Gastrocnemius medialis (tissue), 4 donors: ENCODE measurements around the gene C1orf116. TPM values are rescaled to one million over a fixed set of nuclear protein-coding genes. Genes with fewer than 3 reads are reported as not detected.

Experiments
- ATAC-seq, 2 donors: fragments of 150-250 bp; one replicate each; pipeline ENCODE4 v1.9.1; 2016
- DNase-seq, 2 donors: peaks; one replicate each; pipeline ENCODE4 v3.0.0-alpha.2; 2019
- H3K27ac ChIP-seq, 4 donors: fragments of 200-600 bp; sonication (generic); 1 replicate in 1 of 4; 2 replicates in 3 of 4; pipeline ENCODE4 v1.5.1; 2016 to 2018; ENCODE audit warnings: mild to moderate bottlenecking in 2 of 4, moderate library complexity in 1 of 4
- H3K27me3 ChIP-seq, 3 donors: fragments of 200-600 bp; sonication (generic) in 2 of 3; 1 replicate in 1 of 3; 2 replicates in 2 of 3; pipeline versions ENCODE4 v1.5.1 to v1.6.0; 2016 to 2019; ENCODE audit warnings: mild to moderate bottlenecking in 1 of 3, moderate library complexity in 1 of 3
- H3K36me3 ChIP-seq, 2 donors: fragments of 200-600 bp; sonication (generic) in 1 of 2; one replicate each; pipeline ENCODE4 v1.5.1; 2017 to 2018
- H3K4me1 ChIP-seq, 2 donors: fragments of 200-600 bp; sonication (generic) in 1 of 2; one replicate each; pipeline ENCODE4 v1.5.1; 2016 to 2017; ENCODE audit warnings: mild to moderate bottlenecking in 2 of 2
- H3K4me3 ChIP-seq, 4 donors: fragments of 200-600 bp; sonication (generic) in 3 of 4; 1 replicate in 1 of 4; 2 replicates in 3 of 4; pipeline ENCODE4 v1.5.1; 2016 to 2019; ENCODE audit warnings: mild to moderate bottlenecking in 2 of 4
- H3K9me3 ChIP-seq, 3 donors: fragments of 200-600 bp; sonication (generic) in 2 of 3; 1 replicate in 1 of 3; 2 replicates in 2 of 3; pipeline ENCODE4 v1.5.1; 2016 to 2019
- POLR2A ChIP-seq, 2 donors: fragments of 450-650 bp; IDR thresholded peaks; one replicate each; pipeline ENCODE4 v1.6.1; 2017; ENCODE audit warnings: antibody characterized with exemption in 2 of 2, mild to moderate bottlenecking in 2 of 2, moderate library complexity in 2 of 2
- in situ Hi-C, 4 donors: fragments of 200-750 bp; cut with MboI; loops; one replicate each; pipeline versions ENCODE4 v1.15.0 to v1.8.0; 2017; ENCODE audit warnings: low sequenced_read_pairs in 4 of 4
- intact Hi-C: fragments of 100-400 bp; cut with DNase I; formaldehyde crosslinking; loops from one replicate; pipeline ENCODE4 v1.15.1; 2023; ENCODE audit warnings: low total_unique reads
- total RNA-seq, 4 donors: library from RNA; depleted of rRNA; stranded (reverse); fragments of >200 nt; gene quantifications; one replicate each; pipeline versions ENCODE4 v1.1.0 to v1.2.3, GENCODE V29; 2016
- TF ChIP-seq, protein P1 (sequence below), 5 experiments: fragments of 450-650 bp in 3 of 5; fragments of 200-600 bp in 2 of 5; sonication (generic) in 2 of 5; IDR thresholded peaks in 4 of 5; conservative IDR thresholded peaks in 1 of 5; 1 replicate in 4 of 5; 2 replicates in 1 of 5; pipeline ENCODE4 v1.5.1; 2016 to 2019; ENCODE audit warnings: antibody characterized with exemption in 5 of 5, mild to moderate bottlenecking in 3 of 5, moderate library complexity in 3 of 5

Gene C1orf116
- total RNA-seq, 4 donors from 2014 or later, result 0.46 to 1.1 (median 0.65) TPM

- Histone ChIP-seq H3K4me1 (no peaks in the 10 kb centered on the region), H3K9me3 (no peaks in the 10 kb centered on the region), H3K27ac (no peak overlapping the region), H3K27me3 (no peaks in the 10 kb centered on the region), H3K36me3 (no peaks in the 10 kb centered on the region), H3K4me3 (no peak overlapping the region)
- TF ChIP-seq, protein P1, sequence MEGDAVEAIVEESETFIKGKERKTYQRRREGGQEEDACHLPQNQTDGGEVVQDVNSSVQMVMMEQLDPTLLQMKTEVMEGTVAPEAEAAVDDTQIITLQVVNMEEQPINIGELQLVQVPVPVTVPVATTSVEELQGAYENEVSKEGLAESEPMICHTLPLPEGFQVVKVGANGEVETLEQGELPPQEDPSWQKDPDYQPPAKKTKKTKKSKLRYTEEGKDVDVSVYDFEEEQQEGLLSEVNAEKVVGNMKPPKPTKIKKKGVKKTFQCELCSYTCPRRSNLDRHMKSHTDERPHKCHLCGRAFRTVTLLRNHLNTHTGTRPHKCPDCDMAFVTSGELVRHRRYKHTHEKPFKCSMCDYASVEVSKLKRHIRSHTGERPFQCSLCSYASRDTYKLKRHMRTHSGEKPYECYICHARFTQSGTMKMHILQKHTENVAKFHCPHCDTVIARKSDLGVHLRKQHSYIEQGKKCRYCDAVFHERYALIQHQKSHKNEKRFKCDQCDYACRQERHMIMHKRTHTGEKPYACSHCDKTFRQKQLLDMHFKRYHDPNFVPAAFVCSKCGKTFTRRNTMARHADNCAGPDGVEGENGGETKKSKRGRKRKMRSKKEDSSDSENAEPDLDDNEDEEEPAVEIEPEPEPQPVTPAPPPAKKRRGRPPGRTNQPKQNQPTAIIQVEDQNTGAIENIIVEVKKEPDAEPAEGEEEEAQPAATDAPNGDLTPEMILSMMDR (IDR thresholded peaks at IDR 0.05 in 4 of 5, conservative IDR thresholded peaks at IDR 0.05 in 1 of 5), result no peak
- TF ChIP-seq POLR2A (IDR thresholded peaks at IDR 0.05), result no peak
- in situ Hi-C loops, result no loop called here
- ATAC-seq (no peak), DNase-seq (no peak)
- intact Hi-C loops, result no loop called here
These were observed 30.9 kb downstream of the C1orf116 start for GRCh38 chr1:207001492-207002245.

DNA sequence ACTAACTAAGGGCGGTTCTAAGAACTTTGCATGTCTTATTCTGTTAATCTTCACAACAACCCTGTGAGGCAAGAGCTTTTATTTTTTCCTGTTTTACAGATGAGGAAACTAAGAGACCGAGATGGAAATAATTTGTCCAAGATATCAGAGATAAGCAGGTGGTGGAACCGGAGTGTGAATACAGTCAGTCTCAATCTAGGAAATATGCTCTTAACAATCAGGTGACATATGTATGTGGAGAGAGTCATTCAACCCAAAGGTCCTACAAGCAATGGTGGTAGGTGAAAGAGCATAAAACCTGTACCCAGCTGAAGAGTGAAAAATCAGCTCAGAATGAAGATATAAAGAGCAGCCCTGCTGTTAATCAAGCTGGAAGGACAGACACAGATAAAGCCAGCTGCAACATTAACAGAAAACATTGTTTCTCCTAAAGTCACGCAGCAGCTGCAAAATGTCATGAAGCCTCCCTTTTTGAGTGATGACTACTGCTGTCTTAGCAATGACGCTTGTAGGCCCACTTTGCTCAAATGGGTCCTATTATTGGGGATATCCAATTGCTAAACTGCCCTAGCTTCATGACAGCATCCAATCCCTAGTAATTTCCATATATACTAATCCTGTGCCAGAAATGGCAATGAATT is 31.8 kb downstream of the C1orf116 start:
- Histone ChIP-seq H3K9me3 (no peaks in the 10 kb centered on the region), H3K27ac (no peak overlapping the region), H3K27me3 (no peaks in the 10 kb centered on the region), H3K4me1 (no peaks in the 10 kb centered on the region), H3K4me3 (no peak overlapping the region), H3K36me3 (no peaks in the 10 kb centered on the region)
- ATAC-seq (no peak), DNase-seq (no peak)
- no peak for TF ChIP-seq POLR2A (IDR thresholded peaks at IDR 0.05)
- TF ChIP-seq, protein P1 (IDR thresholded peaks at IDR 0.05 in 4 of 5, conservative IDR thresholded peaks at IDR 0.05 in 1 of 5), result no peak
- intact Hi-C loops (no loop called here), in situ Hi-C loops (no loop called here)

GRCh38 chr1:206998816-206999215 is 33.7 kb downstream of the C1orf116 start:
- H3K9me3 ChIP-seq, result no peaks in the 10 kb centered on the region
- H3K27ac ChIP-seq, result no peak overlapping the region
- intact Hi-C loops, result no loop called here
- no peak overlapping the region for H3K4me3 ChIP-seq
- no peaks in the 10 kb centered on the region for H3K36me3 ChIP-seq
- in situ Hi-C loops, result no loop called here
- no peak for TF ChIP-seq POLR2A (IDR thresholded peaks at IDR 0.05)
- TF ChIP-seq, protein P1 (IDR thresholded peaks at IDR 0.05 in 4 of 5, conservative IDR thresholded peaks at IDR 0.05 in 1 of 5), result no peak
- no peak for ATAC-seq
- H3K27me3 ChIP-seq, result no peaks in the 10 kb centered on the region
- DNase-seq, result no peak
- no peaks in the 10 kb centered on the region for H3K4me1 ChIP-seq

GRCh38 chr1:206992790-206993189 is 39.8 kb downstream of the C1orf116 start:
- ATAC-seq (no peak), DNase-seq (no peak)
- Histone ChIP-seq H3K27ac (no peak overlapping the region), H3K4me1 (no peaks in the 10 kb centered on the region), H3K27me3 (peaks cover 0 to 4% (median 0%) of the 10 kb centered on the region in 3 donors), H3K36me3 (no peaks in the 10 kb centered on the region), H3K4me3 (no peak overlapping the region), H3K9me3 (no peaks in the 10 kb centered on the region)
- intact Hi-C loops (no loop called here), in situ Hi-C loops (no loop called here)
- TF ChIP-seq POLR2A (IDR thresholded peaks at IDR 0.05), result no peak
- TF ChIP-seq, protein P1 (IDR thresholded peaks at IDR 0.05 in 4 of 5, conservative IDR thresholded peaks at IDR 0.05 in 1 of 5), result no peak
